Measurements from ENCODE around the gene SOX18.

Gene SOX18

DNA sequence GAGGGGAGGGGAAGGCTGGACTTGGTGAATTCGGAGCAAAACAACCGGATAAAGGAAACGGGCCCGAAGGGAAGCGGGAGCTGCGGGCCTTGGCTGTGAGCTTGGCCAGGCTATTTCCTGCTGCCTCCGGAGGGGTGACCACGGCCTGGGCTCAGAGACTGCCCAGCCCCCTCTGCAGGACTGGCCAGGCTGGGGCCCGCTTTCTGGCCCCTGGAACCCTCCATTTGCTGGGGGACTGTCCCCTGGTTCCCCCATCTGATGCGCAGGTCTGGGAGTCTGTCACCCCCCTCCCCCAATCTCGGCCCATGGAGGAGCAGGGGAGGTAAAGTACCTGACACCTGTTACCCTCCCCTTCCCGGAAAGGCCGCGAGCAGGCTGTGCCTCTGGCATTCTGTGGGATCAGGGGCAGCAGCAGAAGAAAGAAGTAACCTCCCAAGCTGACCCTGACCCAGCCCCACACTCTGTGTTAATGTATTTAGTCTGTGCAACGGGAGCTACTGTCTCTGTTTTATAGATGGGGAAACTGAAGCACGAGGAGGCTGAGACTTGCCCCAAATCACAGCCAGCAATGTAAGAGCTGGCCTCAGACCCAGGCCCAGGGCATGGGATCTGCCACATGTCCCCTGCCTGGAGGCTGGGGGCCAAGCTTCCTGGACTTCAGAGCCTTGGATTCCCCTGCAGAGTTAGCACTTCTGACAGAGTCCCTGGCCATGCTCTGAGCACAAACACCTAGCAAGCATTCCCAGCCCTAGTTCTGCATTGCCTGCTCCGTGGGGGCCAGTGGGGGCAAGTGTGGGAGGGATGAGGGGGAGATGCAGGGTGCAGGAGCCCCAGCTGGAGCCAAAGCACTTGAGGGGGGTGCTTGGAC, 9.9 kb downstream of the SOX18 start:
- DNase-seq = no peak

- peak in 13 of 56 donors; percentile 1 to 47 (median 12) for DNase-seq
Measured at GRCh38 chr20:64038565-64039292, 10.7 kb downstream of the SOX18 start.

DNA sequence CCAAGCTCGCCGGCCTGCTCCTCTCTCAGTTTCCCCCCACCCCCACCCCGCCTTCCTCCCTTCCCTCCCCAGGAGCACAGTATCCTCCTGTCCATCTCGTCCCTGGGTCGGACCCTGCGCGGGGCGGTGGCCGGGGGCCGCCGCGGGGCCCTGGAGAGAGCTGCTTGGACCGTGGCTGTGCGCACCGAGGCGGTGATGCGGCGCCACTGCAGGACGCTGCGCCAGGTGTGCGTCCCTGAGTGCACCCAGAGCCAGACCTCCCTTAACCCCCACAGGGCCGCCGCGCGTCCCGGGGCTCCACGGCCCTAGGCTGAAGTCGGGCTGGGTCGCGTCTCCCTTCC, 11.2 kb downstream of the SOX18 start:
- DNase-seq = no peak

- DNase-seq = no peak
Measured at GRCh38 chr20:64037498-64038213, 11.8 kb downstream of the SOX18 start.

- no peak for DNase-seq
Measured at GRCh38 chr20:64037199-64037497, 12.3 kb downstream of the SOX18 start.

- no peak for DNase-seq
Measured at GRCh38 chr20:64036346-64037198, 12.9 kb downstream of the SOX18 start.

DNA sequence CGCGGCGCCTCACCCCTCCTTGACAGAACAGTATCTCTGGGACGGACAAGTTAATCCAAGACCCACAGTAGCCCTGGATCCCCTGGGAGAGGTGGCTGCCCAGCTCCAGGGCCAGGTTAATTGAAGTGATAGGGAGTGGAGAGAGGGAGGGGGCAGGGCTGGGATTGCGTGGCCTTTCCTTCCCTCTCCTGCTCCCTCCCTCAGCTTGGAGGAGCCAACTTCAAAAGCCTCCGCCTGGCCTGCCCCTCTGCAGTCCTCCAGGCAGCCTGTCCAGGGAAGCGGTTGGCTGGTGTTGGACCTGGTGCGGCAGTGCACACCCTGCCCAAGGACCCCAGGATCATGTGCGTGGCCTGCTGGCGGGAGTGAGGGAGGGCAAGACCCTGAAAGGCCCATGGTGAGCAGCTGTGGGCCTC, 13.5 kb downstream of the SOX18 start, which contains the start of gene C20orf204:
Gene C20orf204 (plus strand): TSS at position 250 of the 413 bp plus-strand sequence. CDS start 142 bp downstream, at position 392.
- DNase-seq = no peak

GRCh38 chr20:64035066-64035932, 14.1 kb downstream of the SOX18 start:
- DNase-seq = no peak

DNA sequence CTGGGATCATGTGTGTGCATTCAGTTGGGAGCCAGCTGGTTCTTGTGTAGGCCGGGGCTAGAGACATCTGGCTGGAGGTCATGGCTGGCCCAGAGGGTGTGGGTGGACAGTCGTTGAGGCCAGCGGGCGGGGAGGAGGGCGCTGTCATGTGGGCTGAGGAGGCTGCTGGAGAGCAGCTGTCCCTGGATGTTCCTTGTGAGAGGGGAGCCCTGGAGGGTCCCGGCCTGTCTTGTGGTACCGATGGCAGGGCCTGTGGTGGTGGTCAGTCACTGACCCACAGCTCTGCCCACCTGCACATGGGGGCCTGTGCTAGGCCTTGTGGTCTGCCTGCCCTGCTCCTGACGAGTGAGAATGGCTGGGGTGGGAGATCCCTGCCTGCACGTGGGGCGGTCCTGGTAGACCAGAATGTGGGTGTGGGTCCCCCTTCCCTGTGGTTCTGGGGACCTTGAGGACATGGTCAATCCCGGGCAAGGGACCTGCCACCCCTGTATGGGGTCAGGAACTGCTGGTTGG, 15.4 kb downstream of the SOX18 start:
- no peak for DNase-seq

GRCh38 chr20:64032706-64033624, 16.5 kb downstream of the SOX18 start:
- DNase-seq = no peak

DNA sequence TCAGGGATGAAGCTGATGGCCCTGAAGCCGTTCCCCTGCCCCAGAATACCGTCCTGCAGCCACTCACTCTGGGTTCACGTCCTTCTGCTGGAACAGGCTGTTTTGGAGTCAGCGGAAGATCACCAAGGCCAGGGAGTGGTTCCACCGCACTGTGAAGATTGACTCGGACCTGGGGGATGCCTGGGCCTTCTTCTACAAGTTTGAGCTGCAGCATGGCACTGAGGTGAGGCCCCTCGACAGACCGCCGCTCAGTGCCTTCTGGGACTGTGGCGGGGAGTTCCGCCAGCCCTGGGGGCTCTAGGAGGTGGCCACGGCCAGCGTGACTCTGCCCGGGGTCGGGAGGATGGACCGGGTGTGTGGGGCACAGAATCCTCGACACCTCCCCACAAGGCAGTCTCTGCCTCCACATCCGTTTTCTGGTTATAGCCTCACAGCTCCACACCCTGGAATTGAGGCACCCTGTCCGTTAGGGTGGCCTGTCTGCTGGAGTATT, 17.6 kb downstream of the SOX18 start:
- DNase-seq = no peak

GRCh38 chr20:64030371-64031134, 18.9 kb downstream of the SOX18 start:
- DNase-seq = no peak

GRCh38 chr20:64029293-64030117, 19.9 kb downstream of the SOX18 start:
- DNase-seq = no peak

DNA sequence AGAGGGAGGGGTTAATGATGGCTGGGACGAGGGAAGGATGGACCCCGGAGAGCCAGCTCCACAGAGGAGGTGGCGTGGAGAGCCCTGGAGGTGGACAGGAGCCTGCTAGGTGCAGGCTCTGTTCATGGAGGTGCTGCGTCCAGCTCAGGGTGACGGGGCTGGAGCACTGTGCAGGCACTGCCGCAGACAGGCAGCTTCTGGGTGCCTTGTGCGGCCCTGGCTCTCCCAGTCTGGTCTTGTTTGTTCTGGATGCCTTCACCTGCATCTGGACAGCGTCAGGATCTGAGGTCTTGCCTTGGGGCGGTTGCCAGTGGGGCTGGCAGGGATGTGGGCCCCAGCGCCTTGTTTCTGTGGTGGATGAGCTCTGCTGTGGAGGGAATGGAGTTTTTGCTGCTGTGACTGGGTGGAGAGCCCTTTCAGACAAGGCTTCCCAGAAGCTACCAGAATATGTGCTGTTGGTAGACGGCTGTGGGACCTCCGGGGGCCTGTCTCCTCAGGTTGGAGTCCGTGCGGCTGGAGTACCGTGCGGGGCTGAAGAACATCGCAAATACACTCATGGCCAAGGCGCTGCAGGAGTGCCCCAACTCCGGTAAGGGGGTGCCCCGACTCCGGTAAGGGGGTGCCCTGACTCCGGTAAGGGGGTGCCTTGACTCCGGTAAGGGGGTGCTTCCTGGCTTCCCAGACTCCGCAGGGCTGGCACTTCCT, 21.3 kb downstream of the SOX18 start:
- DNase-seq = no peak

GRCh38 chr20:64025826-64026412, 23.5 kb downstream of the SOX18 start:
- DNase-seq = no peak

All from amygdala (tissue), 56 donors.